DOHH2 (cell line): Measurements from ENCODE around the gene PSG1.
"Not testable (repeated sequence)": the region's sequence is repeated elsewhere in the genome, so short reads cannot be mapped to it uniquely, and the experiment has no call there.

Experiments used
- CTCF ChIP-seq: fragments of 200-600 bp; sonication (generic); IDR thresholded peaks from one replicate; pipeline ENCODE4 v1.5.1; 2014; ENCODE audit warnings: antibody characterized with exemption, mild to moderate bottlenecking, low read depth, low read length; ENCODE audit not compliant: poor library complexity, severe bottlenecking
- EZH2phosphoT487 ChIP-seq: fragments of 200-600 bp; sonication (generic); IDR thresholded peaks from 2 replicates; pipeline ENCODE4 v1.6.1; 2017; ENCODE audit warnings: borderline replicate concordance, mild to moderate bottlenecking, antibody characterized with exemption, low read length, moderate library complexity, mixed read lengths

GRCh38 chr19:42898656-42899055 lies 19.1 kb upstream of the PSG1 start:
- not testable (repeated sequence) for TF ChIP-seq CTCF, EZH2phosphoT487
